HepG2 (cell line): ENCODE results near the gene UGT1A4. TPM values are rescaled to one million over a fixed set of nuclear protein-coding genes. Genes with fewer than 3 reads are reported as not detected.

Experiments used
- ATAC-seq: fragments of 200-7000 bp; cut with Tn5 transposase; 3 replicates; pipeline ENCODE4 v1.9.1; 2020; ENCODE audit warnings: mild to moderate bottlenecking, moderate library complexity
- BruUV-seq: library from RNA; stranded (reverse); fragments of 400-500 nt; replicated peaks from 2 replicates; lab custom pipeline; 2021; lab: Mats Ljungman, UMichigan
- CTCF ChIA-PET: fragments of 300-600 bp; formaldehyde crosslinking; extraction: SDS; loops from one replicate; lab custom pipeline; 2021; ENCODE audit warnings: low total read pairs, inconsistent platforms, low intra/inter-chr PET ratio; lab: Yijun Ruan, JAX
- POLR2A ChIA-PET: fragments of 350-600 bp; sonication (Branson Sonifier 250); formaldehyde crosslinking; loops from one replicate; lab custom pipeline; 2020; ENCODE audit warnings: antibody characterized with exemption, inconsistent platforms; lab: Yijun Ruan, JAX
- DNase-seq: peaks from one replicate; pipeline ENCODE4 v3.0.0-alpha.2; 2015; ENCODE audit warnings: low spot score
- FAIRE-seq: peaks from 3 replicates; lab custom pipeline; 2011; peaks lifted over from hg19 to GRCh38; lab: Jason Lieb, UNC
- H2AFZ ChIP-seq: one replicate; pipeline ENCODE4 v1.6.1; 2011; ENCODE audit warnings: low read length, inconsistent platforms
- H3K27ac ChIP-seq: fragments of 300-600 bp; 3 replicates; pipeline ENCODE4 v1.8.0; 2011; ENCODE audit warnings: mixed run types, mild to moderate bottlenecking, mixed read lengths, low read length, inconsistent platforms; ENCODE audit not compliant: insufficient read depth; ENCODE audit errors: extremely low read length
- H3K27me3 ChIP-seq, 2 experiments: fragments of 200-600 bp in 1 of 2; 2 replicates in 1 of 2; 3 replicates in 1 of 2; pipeline versions ENCODE4 v1.6.0 to v1.8.0; 2011; ENCODE audit warnings: low read length in 2 of 2, mild to moderate bottlenecking in 2 of 2, moderate library complexity in 2 of 2, inconsistent platforms in 1 of 2; ENCODE audit not compliant: insufficient read depth in 2 of 2, control insufficient read depth in 1 of 2
- H3K36me3 ChIP-seq, 2 experiments: fragments of 200-600 bp in 1 of 2; replicated peaks in 1 of 2; 2 replicates in 1 of 2; 3 replicates in 1 of 2; pipeline versions ENCODE4 v1.5.1 to v1.8.0; 2011; ENCODE audit warnings: low read length in 2 of 2, inconsistent platforms in 1 of 2; ENCODE audit not compliant: insufficient read depth in 2 of 2, control insufficient read depth in 1 of 2
- H3K4me1 ChIP-seq: 2 replicates; pipeline ENCODE4 v1.5.1; 2012; ENCODE audit warnings: low read length, inconsistent platforms; ENCODE audit not compliant: insufficient read depth
- H3K4me2 ChIP-seq: 2 replicates; pipeline ENCODE4 v1.6.0; 2011; ENCODE audit warnings: low read depth, low read length, inconsistent platforms
- H3K4me3 ChIP-seq, 3 experiments: fragments of 200-600 bp in 1 of 3; sonication (generic), shearing (Covaris generic) in 1 of 3; replicated peaks in 1 of 3; 2 replicates each; pipeline ENCODE4 v1.5.1; 2011 to 2016; ENCODE audit warnings: low read length in 3 of 3, inconsistent platforms in 2 of 3, low read depth in 2 of 3, mild to moderate bottlenecking in 2 of 3, control low read depth in 1 of 3, mixed read lengths in 1 of 3; ENCODE audit not compliant: insufficient read depth in 1 of 3
- H3K79me2 ChIP-seq: one replicate; pipeline ENCODE4 v1.6.1; 2011; ENCODE audit warnings: low read length, inconsistent platforms; ENCODE audit not compliant: insufficient read depth
- H3K9ac ChIP-seq: 2 replicates; pipeline ENCODE4 v1.6.0; 2011; ENCODE audit warnings: mild to moderate bottlenecking, low read depth, low read length, inconsistent platforms; ENCODE audit not compliant: insufficient read depth
- H3K9me3 ChIP-seq: 2 replicates; pipeline ENCODE4 v1.5.1; 2012; ENCODE audit warnings: mild to moderate bottlenecking, low read length
- H4K20me1 ChIP-seq: 2 replicates; pipeline ENCODE4 v1.6.0; 2011; ENCODE audit warnings: inconsistent platforms, mild to moderate bottlenecking, low read length, moderate library complexity; ENCODE audit not compliant: insufficient read depth
- AHDC1 ChIP-seq: sonication (generic); formaldehyde crosslinking; IDR thresholded peaks from 2 replicates; pipeline ENCODE4 v1.5.1; 2020; ENCODE audit warnings: mild to moderate bottlenecking, missing genetic modification reagents, borderline replicate concordance
- CSRNP2 ChIP-seq: sonication (generic); formaldehyde crosslinking; conservative IDR thresholded peaks from 2 replicates; pipeline ENCODE4 v1.8.0; 2022; ENCODE audit warnings: low read depth, missing genetic modification reagents
- EHMT2 ChIP-seq: fragments of 200-600 bp; sonication (generic); IDR thresholded peaks from 2 replicates; pipeline ENCODE4 v1.7.0; 2017; ENCODE audit warnings: antibody characterized with exemption, low read depth, low read length, borderline replicate concordance
- MIXL1 ChIP-seq: IDR thresholded peaks from 2 replicates; pipeline ENCODE4 v1.6.1; 2016
- NAIF1 ChIP-seq: sonication (generic); formaldehyde crosslinking; IDR thresholded peaks from 2 replicates; pipeline ENCODE4 v1.5.0; 2020; ENCODE audit warnings: mild to moderate bottlenecking, missing genetic modification reagents, borderline replicate concordance
- NONO ChIP-seq, 2 experiments: fragments of 450-650 bp in 1 of 2; sonication (generic) in 1 of 2; formaldehyde crosslinking in 1 of 2; IDR thresholded peaks in 1 of 2; conservative IDR thresholded peaks in 1 of 2; 2 replicates each; pipeline versions ENCODE4 v1.6.1 to v1.8.0; 2017 to 2022; ENCODE audit warnings: mild to moderate bottlenecking in 1 of 2, missing genetic modification reagents in 1 of 2, moderate library complexity in 1 of 2
- SOX6 ChIP-seq, 2 experiments: fragments of 450-650 bp in 1 of 2; sonication (generic) in 1 of 2; formaldehyde crosslinking in 1 of 2; IDR thresholded peaks; 2 replicates each; pipeline versions ENCODE4 v1.4.0 to v1.6.1; 2017 to 2020; ENCODE audit warnings: antibody characterized with exemption in 1 of 2, mild to moderate bottlenecking in 1 of 2, missing genetic modification reagents in 1 of 2
- ZNF33A ChIP-seq: sonication (generic); formaldehyde crosslinking; IDR thresholded peaks from 2 replicates; pipeline ENCODE4 v1.5.1; 2020; ENCODE audit warnings: missing genetic modification reagents, mild to moderate bottlenecking, moderate library complexity, borderline replicate concordance
- ZNF607 ChIP-seq: sonication (generic); formaldehyde crosslinking; IDR thresholded peaks from 2 replicates; pipeline ENCODE4 v1.5.1; 2020; ENCODE audit warnings: missing genetic modification reagents, mild to moderate bottlenecking, borderline replicate concordance
- ZNF670 ChIP-seq: sonication (generic); formaldehyde crosslinking; IDR thresholded peaks from 2 replicates; pipeline ENCODE4 v1.8.0; 2022; ENCODE audit warnings: mild to moderate bottlenecking, missing genetic modification reagents, borderline replicate concordance
- WGBS: methylation state at CpG from one replicate; pipeline ENCODE4 v1.1.6; 2017; ENCODE audit warnings: low lambda C conversion rate; 5-methylcytosine and 5-hydroxymethylcytosine counted together
- in situ Hi-C: cut with HindIII; loops from 2 replicates; pipeline ENCODE4 v1.10.0; 2017; ENCODE audit warnings: low pct_unique_long_range_greater_than_20kb; ENCODE audit not compliant: extremely low pct_ligation_motif_present
- intact Hi-C: fragments of 100-400 bp; cut with micrococcal nuclease; formaldehyde crosslinking; loops from one replicate; pipeline ENCODE4 v1.10.0; 2022; ENCODE audit not compliant: unreplicated experiment
- polyA plus RNA-seq, 8 experiments: library from polyadenylated mRNA; depleted of rRNA in 3 of 8; stranded (reverse) in 7 of 8; unstranded in 1 of 8; fragments of >200 nt; fragmentation: Illumina TruSeq in 4 of 8; extraction: Trizol in 4 of 8; gene quantifications; 2 replicates each; pipeline versions ENCODE4 v1.2.1 to v1.2.3, GENCODE V29; 2011 to 2016; ENCODE audit warnings: low read depth in 4 of 8, missing spikeins in 1 of 8, mixed read lengths in 1 of 8; ENCODE audit not compliant: insufficient read depth in 1 of 8
- total RNA-seq, 5 experiments: library from RNA; depleted of rRNA; stranded (reverse); fragments of >200 nt; fragmentation: Illumina TruSeq; extraction: Trizol; gene quantifications; 2 replicates each; pipeline ENCODE4 v1.2.3, GENCODE V29; 2016; ENCODE audit warnings: low read depth in 1 of 5
- TF ChIP-seq, protein P1 (sequence below): sonication (generic); formaldehyde crosslinking; conservative IDR thresholded peaks from 2 replicates; pipeline ENCODE4 v1.4.0; 2020; ENCODE audit warnings: mild to moderate bottlenecking, missing genetic modification reagents, moderate library complexity

UGT1A4 gene
- total and polyA plus RNA-seq, 2 of the 13 experiments (the other 11 are each of a cell fraction or from before 2014, with no cell fraction given), result not detected

DNA sequence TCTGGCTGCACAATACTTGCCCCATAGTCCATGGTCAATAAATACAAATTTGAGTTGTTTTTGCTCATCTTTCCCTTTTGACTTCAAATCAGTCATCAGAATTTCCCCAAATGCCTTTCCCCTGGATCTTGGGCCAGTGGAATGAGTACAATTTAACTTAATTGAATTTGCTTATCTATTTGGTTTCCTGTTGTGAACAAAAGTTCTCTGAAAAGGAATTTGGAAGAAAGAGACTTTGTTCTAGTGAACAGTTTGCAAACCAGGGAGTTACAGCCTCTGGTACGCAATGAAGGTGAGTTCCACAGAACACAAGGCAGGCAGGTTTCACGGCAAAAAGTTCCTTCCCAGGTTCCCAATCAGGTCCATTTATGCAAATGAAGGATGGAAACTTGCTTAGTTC lies 40.3 kb downstream of the UGT1A4 start:
- Histone ChIP-seq H2AFZ (no peak overlapping the region), H3K79me2 (no peaks in the 10 kb centered on the region), H3K4me1 (peaks cover 46% of the 10 kb centered on the region), H3K27me3 (peaks cover 5 to 73% of the 10 kb centered on the region in 2 experiments; a peak in 4 of 5 replicates), H3K4me2 (no peak overlapping the region), H3K27ac (no peak overlapping the region), H3K4me3 (no peak overlapping the region), H3K36me3 (no peaks in the 10 kb centered on the region), H3K9ac (no peak overlapping the region), H4K20me1 (no peaks in the 10 kb centered on the region), H3K9me3 (no peaks in the 10 kb centered on the region)
- no TSS peak for BruUV-seq
- in situ Hi-C loops, result no loop called here
- no peak for DNase-seq
- whole genome bisulfite sequencing, result 57% methylated on average over 2 of the region's 2 CpGs
- ChIA-PET CTCF (no interaction called here), POLR2A (no interaction called here)
- no peak for FAIRE-seq
- intact Hi-C loops, result no loop called here
- ATAC-seq, result no peak
- 0 out of 2 replicates have a peak, but pooled peaks have one; percentile 19 for TF ChIP-seq ZNF670 (CRISPR knock-in tag)
- TF ChIP-seq AHDC1 (CRISPR knock-in tag), result peak; percentile 76; the same call in 1 of the 2 replicates
- TF ChIP-seq ZNF607 (CRISPR knock-in tag), result no peak
- peak; percentile 65 for TF ChIP-seq MIXL1 (CRISPR knock-in tag)
- no peak for TF ChIP-seq NONO (IDR thresholded peaks at IDR 0.05)
- TF ChIP-seq NONO (CRISPR knock-in tag; conservative IDR thresholded peaks at IDR 0.05), result no peak
- no peak for TF ChIP-seq NAIF1
- TF ChIP-seq ZNF33A (CRISPR knock-in tag), result no peak
- TF ChIP-seq SOX6 (IDR thresholded peaks at IDR 0.05), result no peak
- peak; percentile 28; the same call in 1 of the 2 replicates for TF ChIP-seq SOX6 (CRISPR knock-in tag; IDR thresholded peaks at IDR 0.05)
- TF ChIP-seq CSRNP2, result no peak
- no peak for TF ChIP-seq EHMT2
- TF ChIP-seq, protein P1, sequence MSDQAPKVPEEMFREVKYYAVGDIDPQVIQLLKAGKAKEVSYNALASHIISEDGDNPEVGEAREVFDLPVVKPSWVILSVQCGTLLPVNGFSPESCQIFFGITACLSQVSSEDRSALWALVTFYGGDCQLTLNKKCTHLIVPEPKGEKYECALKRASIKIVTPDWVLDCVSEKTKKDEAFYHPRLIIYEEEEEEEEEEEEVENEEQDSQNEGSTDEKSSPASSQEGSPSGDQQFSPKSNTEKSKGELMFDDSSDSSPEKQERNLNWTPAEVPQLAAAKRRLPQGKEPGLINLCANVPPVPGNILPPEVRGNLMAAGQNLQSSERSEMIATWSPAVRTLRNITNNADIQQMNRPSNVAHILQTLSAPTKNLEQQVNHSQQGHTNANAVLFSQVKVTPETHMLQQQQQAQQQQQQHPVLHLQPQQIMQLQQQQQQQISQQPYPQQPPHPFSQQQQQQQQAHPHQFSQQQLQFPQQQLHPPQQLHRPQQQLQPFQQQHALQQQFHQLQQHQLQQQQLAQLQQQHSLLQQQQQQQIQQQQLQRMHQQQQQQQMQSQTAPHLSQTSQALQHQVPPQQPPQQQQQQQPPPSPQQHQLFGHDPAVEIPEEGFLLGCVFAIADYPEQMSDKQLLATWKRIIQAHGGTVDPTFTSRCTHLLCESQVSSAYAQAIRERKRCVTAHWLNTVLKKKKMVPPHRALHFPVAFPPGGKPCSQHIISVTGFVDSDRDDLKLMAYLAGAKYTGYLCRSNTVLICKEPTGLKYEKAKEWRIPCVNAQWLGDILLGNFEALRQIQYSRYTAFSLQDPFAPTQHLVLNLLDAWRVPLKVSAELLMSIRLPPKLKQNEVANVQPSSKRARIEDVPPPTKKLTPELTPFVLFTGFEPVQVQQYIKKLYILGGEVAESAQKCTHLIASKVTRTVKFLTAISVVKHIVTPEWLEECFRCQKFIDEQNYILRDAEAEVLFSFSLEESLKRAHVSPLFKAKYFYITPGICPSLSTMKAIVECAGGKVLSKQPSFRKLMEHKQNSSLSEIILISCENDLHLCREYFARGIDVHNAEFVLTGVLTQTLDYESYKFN (CRISPR knock-in tag), result peak; percentile 50
